T-helper 1 cell treated with Interleukin-12 subunit alpha and Interleukin-12 subunit beta and Interleukin-4 antibody, amounts not matched to agents 30 μg/mL and 1 μg/mL, for 36 hours (primary cell): Measurements from ENCODE around the gene PBLD.
"Not testable (repeated sequence)": the region's sequence is repeated elsewhere in the genome, so short reads cannot be mapped to it uniquely, and the experiment has no call there.

Experiments
- H3K27ac Mint-ChIP-seq: one replicate; pipeline ENCODE4 v1.8.0; 2021; ENCODE audit warnings: mild to moderate bottlenecking, mixed read lengths
- H3K27me3 Mint-ChIP-seq: one replicate; pipeline ENCODE4 v1.8.0; 2021; ENCODE audit warnings: low read depth, mixed read lengths
- H3K36me3 Mint-ChIP-seq: one replicate; pipeline ENCODE4 v1.8.0; 2021; ENCODE audit warnings: low read depth, mixed read lengths
- H3K4me1 Mint-ChIP-seq: one replicate; pipeline ENCODE4 v1.8.0; 2021; ENCODE audit warnings: low read depth, mixed read lengths
- H3K4me3 Mint-ChIP-seq: one replicate; pipeline ENCODE4 v1.8.0; 2021; ENCODE audit warnings: mild to moderate bottlenecking, moderate library complexity, mixed read lengths
- H3K9me3 Mint-ChIP-seq: one replicate; pipeline ENCODE4 v1.8.0; 2021; ENCODE audit warnings: mixed read lengths

PBLD gene

GRCh38 chr10:68310531-68310930 is 22.2 kb downstream of the PBLD start:
- no peak overlapping the region for H3K4me3 Mint-ChIP-seq
- H3K9me3 Mint-ChIP-seq = no peaks in the 10 kb centered on the region
- H3K27me3 Mint-ChIP-seq = no peaks in the 10 kb centered on the region
- peaks cover 6% of the 10 kb centered on the region for H3K4me1 Mint-ChIP-seq
- H3K36me3 Mint-ChIP-seq = no peaks in the 10 kb centered on the region
- H3K27ac Mint-ChIP-seq = no peak overlapping the region

DNA sequence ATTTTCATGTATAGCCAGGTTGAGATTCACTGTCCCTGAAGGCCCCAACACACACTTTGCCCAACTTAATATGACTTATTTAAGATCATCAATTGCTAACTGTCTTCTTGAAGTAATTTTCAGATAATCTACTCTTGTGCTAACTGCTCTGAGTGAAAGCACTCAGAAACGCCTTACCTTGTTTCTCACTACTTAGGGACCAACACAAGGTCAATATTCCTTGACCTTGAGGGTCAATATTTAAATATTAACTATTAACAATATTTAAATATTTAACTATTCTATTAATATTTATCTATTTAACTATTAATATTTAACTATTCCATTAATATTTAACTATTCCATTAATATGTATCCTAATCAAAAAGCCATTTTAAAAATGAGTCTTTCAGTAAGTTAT is 26.9 kb downstream of the PBLD start:
- no peak overlapping the region for H3K4me3 Mint-ChIP-seq
- no peaks in the 10 kb centered on the region for H3K9me3 Mint-ChIP-seq
- no peak overlapping the region for H3K27ac Mint-ChIP-seq
- H3K36me3 Mint-ChIP-seq = no peaks in the 10 kb centered on the region
- H3K27me3 Mint-ChIP-seq = no peaks in the 10 kb centered on the region
- no peaks in the 10 kb centered on the region for H3K4me1 Mint-ChIP-seq

DNA sequence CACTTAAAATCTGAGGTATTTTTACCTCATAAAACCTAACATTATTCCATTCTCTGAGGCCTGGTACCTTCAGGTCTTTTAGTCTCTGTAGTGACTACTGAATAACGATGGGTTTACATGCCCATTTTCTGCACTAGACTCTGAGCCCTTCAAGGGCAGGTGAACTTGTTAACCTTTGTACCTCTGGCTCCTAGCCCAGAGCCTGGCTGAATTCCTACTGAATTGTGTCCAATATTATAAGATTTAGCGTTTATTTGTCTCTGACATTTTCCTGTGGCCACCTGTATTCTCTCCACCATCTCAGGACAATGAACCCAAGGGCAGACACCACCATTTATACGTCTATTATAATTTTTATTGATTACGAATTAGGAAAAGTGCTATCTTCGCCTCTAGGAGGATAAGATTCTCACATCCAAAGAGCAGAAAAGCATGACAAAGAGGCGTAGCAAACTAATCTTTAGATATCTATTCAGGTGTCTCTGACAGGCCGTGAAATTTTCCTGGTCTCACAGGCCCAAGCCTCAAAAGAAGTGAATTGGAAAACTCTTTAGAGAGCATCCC is 28.8 kb downstream of the PBLD start:
- H3K27ac Mint-ChIP-seq = no peak overlapping the region
- no peak overlapping the region for H3K4me3 Mint-ChIP-seq
- H3K4me1 Mint-ChIP-seq = no peaks in the 10 kb centered on the region
- H3K27me3 Mint-ChIP-seq = no peaks in the 10 kb centered on the region
- H3K9me3 Mint-ChIP-seq = no peaks in the 10 kb centered on the region
- no peaks in the 10 kb centered on the region for H3K36me3 Mint-ChIP-seq

DNA sequence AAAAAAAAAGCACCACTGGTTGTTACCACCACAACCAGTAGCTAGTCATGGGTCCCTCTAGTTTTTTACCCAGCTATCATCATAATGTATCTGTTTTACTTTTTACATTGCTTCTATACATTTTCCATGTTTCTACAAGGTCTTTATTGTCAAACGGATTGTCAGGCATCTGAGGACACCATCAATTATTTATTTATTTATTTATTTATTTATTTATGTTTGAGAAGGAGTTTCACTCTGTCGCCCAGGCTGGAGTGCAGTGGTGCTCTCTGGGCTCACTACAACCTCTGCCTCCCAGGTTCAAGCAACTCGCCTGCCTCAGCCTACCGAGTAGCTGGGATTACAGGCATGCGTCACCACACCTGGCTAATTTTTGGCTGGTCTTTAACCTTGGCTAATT is 29.9 kb downstream of the PBLD start:
- H3K9me3 Mint-ChIP-seq = no peaks in the 10 kb centered on the region
- H3K36me3 Mint-ChIP-seq = no peaks in the 10 kb centered on the region
- no peaks in the 10 kb centered on the region for H3K4me1 Mint-ChIP-seq
- H3K4me3 Mint-ChIP-seq = no peak overlapping the region
- no peaks in the 10 kb centered on the region for H3K27me3 Mint-ChIP-seq
- H3K27ac Mint-ChIP-seq = no peak overlapping the region

- no peaks in the 10 kb centered on the region for H3K27me3 Mint-ChIP-seq
- no peaks in the 10 kb centered on the region for H3K4me1 Mint-ChIP-seq
- no peak overlapping the region for H3K4me3 Mint-ChIP-seq
- no peak overlapping the region for H3K27ac Mint-ChIP-seq
- no peaks in the 10 kb centered on the region for H3K9me3 Mint-ChIP-seq
- H3K36me3 Mint-ChIP-seq = no peaks in the 10 kb centered on the region
These were observed 30.3 kb downstream of the PBLD start for GRCh38 chr10:68302503-68302823.

DNA sequence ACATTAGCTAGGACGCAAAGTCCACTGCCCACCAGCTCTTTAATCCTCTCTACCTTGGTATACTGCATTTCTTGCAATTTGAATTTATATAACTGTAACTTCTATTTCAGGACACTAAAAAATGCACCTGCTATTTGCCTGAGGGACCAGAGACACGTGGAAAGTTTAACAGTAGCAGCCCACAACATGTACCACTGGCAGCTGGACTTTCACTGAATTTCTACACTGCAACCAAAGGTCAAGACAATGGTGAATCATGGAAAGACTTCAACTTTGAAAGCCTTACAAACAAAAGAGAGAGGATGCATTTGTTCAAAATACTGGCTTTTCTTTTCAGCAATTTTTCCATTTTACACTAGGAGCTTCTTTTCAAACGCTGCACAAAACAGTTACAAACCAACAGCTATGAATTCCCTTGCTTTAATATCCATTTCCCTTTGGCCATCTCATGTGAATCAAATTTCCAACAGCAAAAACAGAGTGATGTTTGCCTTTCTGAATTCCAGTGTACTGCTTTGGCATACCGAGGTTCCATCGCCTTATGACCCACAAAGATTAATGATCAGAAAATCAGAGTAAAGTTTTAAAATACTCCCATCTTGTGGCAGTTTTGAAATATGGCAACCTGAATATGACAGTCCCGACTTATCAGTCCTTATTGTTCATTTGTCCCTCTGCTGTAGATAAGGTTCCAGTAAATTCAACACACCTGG is 30.8 kb downstream of the PBLD start:
- Mint-ChIP-seq H3K27me3 (no peaks in the 10 kb centered on the region), H3K4me3 (no peak overlapping the region), H3K4me1 (no peaks in the 10 kb centered on the region), H3K9me3 (no peaks in the 10 kb centered on the region), H3K27ac (no peak overlapping the region), H3K36me3 (no peaks in the 10 kb centered on the region)

- H3K27ac Mint-ChIP-seq = no peak overlapping the region
- H3K4me1 Mint-ChIP-seq = no peaks in the 10 kb centered on the region
- no peaks in the 10 kb centered on the region for H3K27me3 Mint-ChIP-seq
These were observed 31.4 kb downstream of the PBLD start for GRCh38 chr10:68301301-68301700.

GRCh38 chr10:68296843-68297663 is 35.7 kb downstream of the PBLD start:
- Mint-ChIP-seq H3K27me3 (no peaks in the 10 kb centered on the region), H3K4me1 (no peaks in the 10 kb centered on the region), H3K36me3 (no peaks in the 10 kb centered on the region), H3K27ac (no peak overlapping the region), H3K4me3 (no peak overlapping the region), H3K9me3 (no peaks in the 10 kb centered on the region)

More at GRCh38 chr10:68301301-68301700, 31.4 kb downstream of the PBLD start:
- no peak overlapping the region for H3K4me3 Mint-ChIP-seq
- no peaks in the 10 kb centered on the region for H3K9me3 Mint-ChIP-seq
- H3K36me3 Mint-ChIP-seq = no peaks in the 10 kb centered on the region

DNA sequence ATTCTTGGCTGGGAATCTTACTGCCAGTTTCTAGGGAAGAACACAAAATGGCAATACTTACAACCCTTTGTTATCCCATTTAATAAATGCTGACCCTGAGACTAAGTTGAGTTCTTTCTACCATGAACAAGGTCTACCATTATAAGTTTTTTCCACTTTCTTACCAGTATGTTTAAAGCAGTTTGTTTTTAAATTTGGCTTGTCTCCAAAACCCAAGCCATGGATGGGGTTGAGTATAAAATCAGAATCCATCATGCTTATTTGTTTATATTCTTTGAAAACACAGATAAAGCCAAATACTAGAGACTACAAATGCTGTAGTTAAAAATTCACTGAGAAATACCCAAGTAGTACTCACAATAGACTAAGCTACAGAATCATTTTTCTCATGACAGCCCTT is 42.0 kb downstream of the PBLD start:
- peaks cover 6% of the 10 kb centered on the region for H3K27me3 Mint-ChIP-seq
- no peak overlapping the region for H3K4me3 Mint-ChIP-seq
- H3K36me3 Mint-ChIP-seq = no peaks in the 10 kb centered on the region
- no peaks in the 10 kb centered on the region for H3K9me3 Mint-ChIP-seq
- no peaks in the 10 kb centered on the region for H3K4me1 Mint-ChIP-seq
- no peak overlapping the region for H3K27ac Mint-ChIP-seq

GRCh38 chr10:68288717-68289116 is 44.0 kb downstream of the PBLD start:
- peaks cover 6% of the 10 kb centered on the region for H3K27me3 Mint-ChIP-seq
- H3K4me1 Mint-ChIP-seq = no peaks in the 10 kb centered on the region
- no peaks in the 10 kb centered on the region for H3K36me3 Mint-ChIP-seq
- H3K4me3 Mint-ChIP-seq = no peak overlapping the region
- H3K9me3 Mint-ChIP-seq = no peaks in the 10 kb centered on the region
- no peak overlapping the region for H3K27ac Mint-ChIP-seq

DNA sequence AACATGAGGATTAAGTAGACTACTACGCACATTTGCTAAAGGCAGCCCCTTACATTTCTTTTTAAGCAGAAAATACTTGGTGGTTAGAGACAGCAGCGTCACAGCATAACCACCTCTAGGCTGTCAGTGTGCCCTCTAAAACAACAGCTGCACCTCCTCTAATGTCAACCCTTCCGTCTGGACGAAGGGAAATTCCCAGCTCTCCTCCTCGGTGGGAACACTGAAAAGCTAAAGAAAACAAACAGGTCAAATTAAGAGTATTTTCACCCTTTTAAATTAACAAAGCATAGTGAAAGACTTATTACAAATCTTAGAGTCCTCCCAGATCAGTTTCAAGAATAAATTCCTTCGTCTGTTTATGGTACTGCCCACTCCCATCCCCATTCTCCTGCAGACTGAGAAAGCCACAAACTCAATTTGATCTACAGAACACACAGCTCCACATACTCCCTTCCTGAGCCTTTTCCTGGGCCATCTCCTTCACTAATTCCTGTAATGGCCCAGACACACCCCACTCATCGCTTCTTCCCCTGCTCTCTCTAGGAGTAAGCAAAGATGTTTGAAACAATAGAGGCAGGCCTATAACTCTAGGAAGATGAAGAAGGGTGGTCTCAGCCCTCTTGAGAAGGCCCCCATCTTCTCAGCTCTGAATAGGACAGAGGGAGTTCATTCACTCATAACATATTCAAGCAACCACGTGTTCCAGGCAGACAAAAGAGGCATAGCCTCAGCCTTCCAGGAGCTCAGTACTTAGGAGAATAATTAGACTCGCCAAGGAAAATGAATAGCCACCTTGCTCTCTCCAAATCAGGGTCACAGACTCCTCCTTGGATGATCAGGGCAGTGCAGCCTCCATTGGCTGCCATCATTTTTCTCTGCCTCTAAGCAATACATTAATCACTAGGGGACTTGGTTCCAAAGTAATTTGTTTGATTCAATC is 48.4 kb downstream of the PBLD start:
- H3K4me1 Mint-ChIP-seq = no peaks in the 10 kb centered on the region
- peaks cover 3% of the 10 kb centered on the region for H3K27me3 Mint-ChIP-seq

GRCh38 chr10:68280758-68281157 is 52.0 kb downstream of the PBLD start:
- H3K36me3 Mint-ChIP-seq = no peaks in the 10 kb centered on the region
- no peak overlapping the region for H3K27ac Mint-ChIP-seq
- no peak overlapping the region for H3K4me3 Mint-ChIP-seq
- H3K9me3 Mint-ChIP-seq = peaks cover 18% of the 10 kb centered on the region
- H3K27me3 Mint-ChIP-seq = no peaks in the 10 kb centered on the region
- H3K4me1 Mint-ChIP-seq = peaks cover 3% of the 10 kb centered on the region

More for the DNA sequence above, 48.4 kb downstream of the PBLD start:
- Mint-ChIP-seq H3K27ac (no peak overlapping the region), H3K4me3 (no peak overlapping the region), H3K9me3 (no peaks in the 10 kb centered on the region), H3K36me3 (no peaks in the 10 kb centered on the region)

DNA sequence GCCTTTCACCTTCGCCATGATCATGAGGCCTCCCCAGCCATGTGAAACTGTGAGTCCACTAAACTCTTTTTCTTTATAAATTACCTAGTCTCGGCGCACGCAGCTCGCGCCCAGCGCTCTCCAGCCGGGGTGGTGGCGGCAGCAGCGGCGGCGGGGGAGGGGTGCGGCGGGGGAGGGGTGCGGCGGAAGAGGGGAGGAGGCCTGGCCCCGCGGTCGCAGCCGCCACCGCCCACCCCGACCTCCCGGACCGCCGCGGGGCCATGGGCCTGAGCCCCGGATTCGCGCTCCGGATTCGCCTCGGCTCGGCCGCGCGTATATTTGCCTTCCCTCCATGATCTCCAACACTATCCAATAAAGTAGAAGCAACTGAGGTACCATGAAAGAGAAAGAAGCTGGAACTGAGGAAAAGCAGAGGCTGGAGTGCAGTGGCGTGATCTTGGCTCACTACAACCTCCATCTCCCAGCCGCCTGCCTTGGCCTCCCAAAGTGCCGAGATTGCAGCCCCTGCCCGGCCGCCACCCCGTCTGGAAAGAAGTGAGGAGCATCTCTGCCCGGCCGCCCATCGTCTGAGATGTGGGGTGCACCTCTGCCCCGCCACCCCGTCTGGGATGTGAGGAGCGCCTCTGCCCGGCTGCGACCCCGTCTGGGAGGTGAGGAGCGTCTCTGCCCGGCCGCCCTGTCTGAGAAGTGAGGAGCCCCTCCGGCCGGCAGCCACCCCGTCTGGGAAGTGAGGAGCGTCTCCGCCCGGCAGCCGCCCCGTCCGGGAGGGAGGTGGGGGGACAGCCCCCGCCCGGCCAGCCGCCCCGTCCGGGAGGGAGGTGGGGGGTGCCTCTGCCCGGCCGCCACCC is 53.6 kb downstream of the PBLD start:
- H3K4me3 Mint-ChIP-seq, H3K27me3 Mint-ChIP-seq, H3K4me1 Mint-ChIP-seq, H3K36me3 Mint-ChIP-seq, H3K27ac Mint-ChIP-seq: not testable (repeated sequence)
- H3K9me3 Mint-ChIP-seq = peaks cover 18% of the 10 kb centered on the region

DNA sequence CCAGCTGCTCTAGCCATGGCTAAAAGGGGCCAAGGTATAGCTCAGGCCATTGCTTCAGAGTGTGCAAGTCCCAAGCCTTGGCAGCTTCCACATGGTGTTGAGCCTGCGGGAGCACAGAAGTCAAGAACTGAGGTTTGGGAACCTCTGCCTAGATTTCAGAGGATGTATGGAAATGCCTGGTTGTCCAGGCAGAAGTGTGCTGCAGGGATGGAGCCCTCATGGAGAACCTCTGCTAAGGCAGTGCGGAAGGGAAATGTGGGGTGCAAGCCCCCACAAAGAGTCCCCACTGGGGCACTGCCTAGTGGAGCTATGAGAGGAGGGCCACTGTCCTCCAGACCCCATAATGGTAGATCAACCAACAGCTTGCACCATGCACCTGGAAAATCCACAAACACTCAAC is 54.9 kb downstream of the PBLD start:
- H3K4me1 Mint-ChIP-seq, H3K27ac Mint-ChIP-seq, H3K36me3 Mint-ChIP-seq, H3K4me3 Mint-ChIP-seq, H3K27me3 Mint-ChIP-seq: not testable (repeated sequence)
- peaks cover 18% of the 10 kb centered on the region for H3K9me3 Mint-ChIP-seq
